Measurements from ENCODE around the gene THADA.

THADA gene

DNA sequence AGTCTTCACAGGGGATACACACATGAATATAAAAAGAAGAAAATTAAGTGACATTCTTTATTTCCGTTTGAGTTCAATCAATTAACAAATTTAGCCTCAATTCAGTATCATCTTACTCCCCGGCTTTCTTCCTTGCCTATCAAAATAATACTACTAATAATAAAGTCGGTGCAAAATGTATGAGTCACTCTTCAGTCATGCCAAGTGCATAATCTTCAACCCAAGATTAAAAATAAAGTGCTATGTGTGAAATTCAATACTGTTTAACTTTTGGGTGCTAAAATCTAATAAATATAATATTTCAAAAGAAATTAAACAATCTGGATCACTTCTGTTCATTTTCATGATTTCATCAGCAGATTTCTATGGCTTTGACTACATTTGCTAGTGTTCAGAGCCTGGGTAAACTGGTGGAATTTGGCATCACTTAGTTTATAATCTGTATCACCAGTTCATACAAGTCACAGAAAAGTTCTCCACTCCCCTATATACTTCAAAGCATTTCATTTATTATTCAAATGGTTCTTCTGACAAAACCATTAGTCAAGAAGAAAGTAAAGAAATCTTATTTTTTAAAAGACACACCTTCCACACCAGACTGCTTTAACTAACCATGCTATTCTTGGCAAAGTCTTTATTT, 183.6 kb downstream of the THADA start:
- H3K36me3 ChIP-seq (ENCODE audit: control insufficient read depth, insufficient read depth, low read length) = no peaks in the 10 kb centered on the region
- no peak overlapping the region for H3K9ac ChIP-seq (ENCODE audit: low read length)
- H3K4me1 ChIP-seq (ENCODE audit: control insufficient read depth, insufficient read depth, low read length) = peaks cover 5% of the 10 kb centered on the region; the same call in 1 of the 2 replicates
- no peak overlapping the region for H3K4me3 ChIP-seq (ENCODE audit: low read depth, low read length)
- no peaks in the 10 kb centered on the region for H3K27me3 ChIP-seq (ENCODE audit: control insufficient read depth, insufficient read depth, low read length)
- H3K27ac ChIP-seq (ENCODE audit: low read depth, low read length) = no peak overlapping the region
- no peaks in the 10 kb centered on the region for H3K9me3 ChIP-seq (ENCODE audit: control insufficient read depth, insufficient read depth, low read depth, low read length)

DNA sequence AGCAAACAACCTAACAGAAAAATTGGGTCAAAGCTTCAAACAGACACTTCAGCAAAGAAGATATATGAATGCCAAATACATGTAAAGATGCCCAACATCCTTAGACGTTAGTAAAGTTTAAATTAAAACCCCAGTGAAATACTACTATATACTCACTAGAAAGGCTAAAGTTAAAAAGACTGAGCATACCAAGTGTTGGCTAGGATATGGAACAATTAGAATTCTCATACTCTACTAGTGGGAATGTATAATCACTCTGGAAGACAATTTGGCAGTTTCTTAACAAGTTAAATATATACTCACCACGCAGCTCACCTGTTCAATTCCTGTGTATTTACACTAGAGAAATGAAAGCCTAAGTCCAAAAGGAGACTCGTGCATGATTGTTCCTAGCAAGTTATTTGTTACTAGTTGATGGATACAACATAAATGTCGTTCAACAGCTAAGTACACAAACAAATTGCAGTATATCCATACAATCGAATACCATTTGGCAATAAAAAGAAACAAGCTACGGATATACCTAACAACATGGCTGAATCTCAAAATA, 185.7 kb downstream of the THADA start:
- Histone ChIP-seq H3K9ac (ENCODE audit: low read length) (no peak overlapping the region), H3K9me3 (ENCODE audit: control insufficient read depth, insufficient read depth, low read depth, low read length) (no peaks in the 10 kb centered on the region), H3K4me1 (ENCODE audit: control insufficient read depth, insufficient read depth, low read length) (no peaks in the 10 kb centered on the region), H3K27me3 (ENCODE audit: control insufficient read depth, insufficient read depth, low read length) (no peaks in the 10 kb centered on the region), H3K27ac (ENCODE audit: low read depth, low read length) (no peak overlapping the region), H3K4me3 (ENCODE audit: low read depth, low read length) (no peak overlapping the region), H3K36me3 (ENCODE audit: control insufficient read depth, insufficient read depth, low read length) (no peaks in the 10 kb centered on the region)

DNA sequence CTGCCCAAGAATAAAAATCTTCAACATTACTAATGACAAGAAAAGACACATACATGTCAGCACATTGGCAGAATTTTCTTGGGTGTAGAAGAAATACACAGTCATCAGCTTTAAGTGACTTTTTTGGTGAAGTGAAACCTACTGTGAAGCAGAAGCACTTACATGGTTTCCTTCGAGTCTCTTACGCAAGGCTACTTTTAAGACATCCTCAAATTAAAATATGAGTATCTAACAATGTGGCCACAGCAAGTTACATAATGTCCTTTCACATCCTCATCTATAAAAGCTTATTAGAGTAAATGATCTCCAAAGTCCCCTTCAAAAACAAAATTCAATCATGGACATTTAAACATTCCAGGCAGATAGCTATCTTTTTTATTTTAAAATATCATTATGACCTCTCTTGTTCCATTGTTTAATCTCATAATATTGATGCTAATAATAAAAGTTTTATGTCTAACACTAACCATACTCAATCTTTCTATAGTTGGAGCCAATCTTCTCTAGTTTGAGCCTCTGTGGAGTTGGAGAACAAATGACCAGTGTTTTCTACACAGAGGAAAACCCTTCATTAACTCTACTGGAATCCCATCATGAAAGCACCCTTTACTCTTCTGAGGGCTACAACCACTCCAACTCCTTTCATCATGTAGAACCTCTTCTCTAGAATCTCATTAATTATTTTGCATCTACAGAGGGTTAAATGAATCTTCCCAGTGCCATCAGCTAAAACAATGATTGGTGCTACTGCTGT, 187.3 kb downstream of the THADA start:
- Histone ChIP-seq H3K27me3 (ENCODE audit: control insufficient read depth, insufficient read depth, low read length) (no peaks in the 10 kb centered on the region), H3K4me1 (ENCODE audit: control insufficient read depth, insufficient read depth, low read length) (peaks cover 2% of the 10 kb centered on the region; the same call in 1 of the 2 replicates), H3K27ac (ENCODE audit: low read depth, low read length) (no peak overlapping the region), H3K36me3 (ENCODE audit: control insufficient read depth, insufficient read depth, low read length) (no peaks in the 10 kb centered on the region), H3K9ac (ENCODE audit: low read length) (no peak overlapping the region), H3K9me3 (ENCODE audit: control insufficient read depth, insufficient read depth, low read depth, low read length) (no peaks in the 10 kb centered on the region), H3K4me3 (ENCODE audit: low read depth, low read length) (no peak overlapping the region)

DNA sequence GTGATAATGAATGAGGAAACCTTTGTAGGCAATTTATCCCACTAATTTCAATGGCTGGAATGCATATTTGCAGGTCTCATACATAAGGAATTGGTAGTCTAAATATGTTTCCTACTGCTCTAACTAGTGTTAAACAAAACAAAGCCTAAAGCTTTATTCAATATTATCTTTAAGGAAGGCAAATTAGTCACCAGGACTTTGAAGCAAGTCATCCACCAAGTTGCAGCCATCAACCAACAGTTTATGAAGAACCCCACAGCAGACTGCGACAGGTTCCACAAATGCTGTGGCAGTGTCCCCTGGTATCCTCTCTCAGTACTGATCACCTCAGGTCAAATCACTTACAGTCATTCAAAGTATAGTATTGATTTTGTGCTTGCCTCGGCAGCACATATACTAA, 187.9 kb downstream of the THADA start:
- H3K27me3 ChIP-seq (ENCODE audit: control insufficient read depth, insufficient read depth, low read length) = no peaks in the 10 kb centered on the region
- H3K9me3 ChIP-seq (ENCODE audit: control insufficient read depth, insufficient read depth, low read depth, low read length) = no peaks in the 10 kb centered on the region
- no peak overlapping the region for H3K9ac ChIP-seq (ENCODE audit: low read length)
- H3K36me3 ChIP-seq (ENCODE audit: control insufficient read depth, insufficient read depth, low read length) = no peaks in the 10 kb centered on the region
- H3K4me1 ChIP-seq (ENCODE audit: control insufficient read depth, insufficient read depth, low read length) = peaks cover 8% of the 10 kb centered on the region
- no peak overlapping the region for H3K4me3 ChIP-seq (ENCODE audit: low read depth, low read length)
- no peak overlapping the region for H3K27ac ChIP-seq (ENCODE audit: low read depth, low read length)

DNA sequence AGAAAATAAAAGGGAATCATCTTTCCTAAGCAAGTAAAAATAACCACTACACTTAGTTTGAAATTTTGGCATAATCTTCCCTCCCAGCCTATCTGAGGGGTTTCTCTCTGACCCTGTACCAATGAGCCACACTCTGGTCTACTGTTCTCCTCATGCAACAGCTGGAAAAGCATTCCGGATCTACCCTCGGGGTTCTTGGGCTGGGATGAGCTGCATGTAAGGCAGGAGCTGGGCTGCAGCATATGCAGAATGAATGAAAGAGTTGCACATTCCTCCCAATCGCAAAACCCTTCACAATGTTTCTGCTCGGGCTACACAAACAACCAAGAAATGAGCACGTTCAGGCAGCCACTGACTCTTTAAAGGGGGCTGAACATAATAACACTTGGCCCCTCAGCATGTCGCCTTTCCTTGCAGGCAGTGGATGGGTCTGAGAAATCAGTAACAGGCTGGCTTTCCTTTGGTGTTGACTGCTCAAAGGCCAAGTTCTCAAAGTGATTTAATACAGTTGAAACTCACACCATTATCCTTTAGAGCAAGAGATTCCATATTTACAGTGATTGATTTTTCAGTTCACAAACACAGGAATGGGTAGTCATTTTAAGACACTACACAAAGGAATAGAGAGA, 189.1 kb downstream of the THADA start:
- Histone ChIP-seq H3K36me3 (ENCODE audit: control insufficient read depth, insufficient read depth, low read length) (no peaks in the 10 kb centered on the region), H3K27ac (ENCODE audit: low read depth, low read length) (no peak overlapping the region), H3K4me3 (ENCODE audit: low read depth, low read length) (no peak overlapping the region), H3K9ac (ENCODE audit: low read length) (no peak overlapping the region), H3K4me1 (ENCODE audit: control insufficient read depth, insufficient read depth, low read length) (peaks cover 13% of the 10 kb centered on the region), H3K27me3 (ENCODE audit: control insufficient read depth, insufficient read depth, low read length) (no peaks in the 10 kb centered on the region), H3K9me3 (ENCODE audit: control insufficient read depth, insufficient read depth, low read depth, low read length) (no peaks in the 10 kb centered on the region)

DNA sequence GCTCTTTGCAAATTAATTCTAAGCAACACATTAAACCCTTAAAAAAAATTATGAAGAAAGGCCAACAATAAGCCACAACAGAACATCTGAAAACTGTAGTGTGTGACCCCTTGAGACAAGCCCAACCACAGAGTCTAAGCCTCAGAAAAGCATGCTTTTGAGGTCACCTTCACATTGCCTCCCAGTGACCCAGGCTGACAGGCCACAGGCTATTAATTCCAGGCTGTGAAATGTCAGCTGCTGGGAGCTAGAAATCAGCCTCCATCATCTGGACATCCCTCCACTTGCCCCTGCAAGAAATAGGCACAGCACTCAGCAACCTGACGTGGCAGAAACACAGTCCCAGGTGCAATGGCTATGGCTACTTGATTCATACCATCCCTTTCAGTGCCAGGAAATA, 190.0 kb downstream of the THADA start:
- no peak overlapping the region for H3K4me3 ChIP-seq (ENCODE audit: low read depth, low read length)
- H3K27me3 ChIP-seq (ENCODE audit: control insufficient read depth, insufficient read depth, low read length) = no peaks in the 10 kb centered on the region
- no peaks in the 10 kb centered on the region for H3K9me3 ChIP-seq (ENCODE audit: control insufficient read depth, insufficient read depth, low read depth, low read length)
- no peak overlapping the region for H3K9ac ChIP-seq (ENCODE audit: low read length)
- H3K36me3 ChIP-seq (ENCODE audit: control insufficient read depth, insufficient read depth, low read length) = no peaks in the 10 kb centered on the region
- no peak overlapping the region for H3K27ac ChIP-seq (ENCODE audit: low read depth, low read length)
- peaks cover 13% of the 10 kb centered on the region for H3K4me1 ChIP-seq (ENCODE audit: control insufficient read depth, insufficient read depth, low read length)

DNA sequence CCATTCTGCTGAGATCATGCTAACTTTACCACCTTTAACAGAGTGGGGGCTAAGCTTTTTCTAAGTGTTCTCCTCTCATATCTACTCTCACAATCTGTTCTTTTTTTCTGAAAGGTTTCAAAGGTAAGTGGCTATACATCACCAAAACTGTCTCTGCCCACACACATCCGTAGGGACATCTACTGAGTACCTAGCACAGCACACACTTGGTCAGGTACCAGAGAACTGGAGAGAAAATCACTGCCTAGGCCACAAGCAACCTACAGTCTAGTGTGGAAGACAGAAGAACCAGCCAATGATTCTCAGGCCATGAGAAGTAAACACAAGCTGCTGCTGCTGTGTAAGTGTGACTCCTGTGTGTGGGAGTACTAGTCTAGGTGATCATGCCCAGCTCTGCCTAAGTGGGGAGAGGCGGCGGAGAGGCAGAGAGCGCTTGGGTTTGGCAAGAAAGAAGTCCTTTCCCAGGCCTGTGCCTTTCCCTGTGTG, 193.3 kb downstream of the THADA start:
- H3K36me3 ChIP-seq (ENCODE audit: control insufficient read depth, insufficient read depth, low read length) = no peaks in the 10 kb centered on the region
- peaks cover 13% of the 10 kb centered on the region for H3K4me1 ChIP-seq (ENCODE audit: control insufficient read depth, insufficient read depth, low read length)
- no peaks in the 10 kb centered on the region for H3K27me3 ChIP-seq (ENCODE audit: control insufficient read depth, insufficient read depth, low read length)
- no peak overlapping the region for H3K27ac ChIP-seq (ENCODE audit: low read depth, low read length)
- H3K9me3 ChIP-seq (ENCODE audit: control insufficient read depth, insufficient read depth, low read depth, low read length) = no peaks in the 10 kb centered on the region
- no peak overlapping the region for H3K9ac ChIP-seq (ENCODE audit: low read length)
- no peak overlapping the region for H3K4me3 ChIP-seq (ENCODE audit: low read depth, low read length)

DNA sequence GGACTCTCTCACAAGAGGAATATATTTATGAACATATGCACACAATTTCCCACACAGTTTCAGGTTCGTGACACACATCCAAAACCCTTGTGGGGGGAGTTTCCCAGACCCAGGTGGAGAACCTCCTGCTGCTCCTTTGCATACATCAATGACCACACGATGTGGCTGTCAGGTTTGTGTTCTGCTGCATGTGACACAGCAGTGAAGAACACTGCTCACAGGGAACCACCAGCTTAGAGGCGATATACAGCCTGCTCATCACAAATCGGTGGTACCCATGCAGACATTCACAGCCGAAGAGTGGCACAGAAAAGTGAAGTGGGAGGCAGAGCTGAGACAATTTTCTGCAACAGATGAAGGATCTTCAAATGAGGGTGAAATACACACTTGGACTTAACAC, 193.8 kb downstream of the THADA start:
- no peak overlapping the region for H3K4me3 ChIP-seq (ENCODE audit: low read depth, low read length)
- H3K27ac ChIP-seq (ENCODE audit: low read depth, low read length) = no peak overlapping the region
- no peak overlapping the region for H3K9ac ChIP-seq (ENCODE audit: low read length)
- H3K36me3 ChIP-seq (ENCODE audit: control insufficient read depth, insufficient read depth, low read length) = no peaks in the 10 kb centered on the region
- H3K27me3 ChIP-seq (ENCODE audit: control insufficient read depth, insufficient read depth, low read length) = no peaks in the 10 kb centered on the region
- peaks cover 13% of the 10 kb centered on the region for H3K4me1 ChIP-seq (ENCODE audit: control insufficient read depth, insufficient read depth, low read length)
- no peaks in the 10 kb centered on the region for H3K9me3 ChIP-seq (ENCODE audit: control insufficient read depth, insufficient read depth, low read depth, low read length)

DNA sequence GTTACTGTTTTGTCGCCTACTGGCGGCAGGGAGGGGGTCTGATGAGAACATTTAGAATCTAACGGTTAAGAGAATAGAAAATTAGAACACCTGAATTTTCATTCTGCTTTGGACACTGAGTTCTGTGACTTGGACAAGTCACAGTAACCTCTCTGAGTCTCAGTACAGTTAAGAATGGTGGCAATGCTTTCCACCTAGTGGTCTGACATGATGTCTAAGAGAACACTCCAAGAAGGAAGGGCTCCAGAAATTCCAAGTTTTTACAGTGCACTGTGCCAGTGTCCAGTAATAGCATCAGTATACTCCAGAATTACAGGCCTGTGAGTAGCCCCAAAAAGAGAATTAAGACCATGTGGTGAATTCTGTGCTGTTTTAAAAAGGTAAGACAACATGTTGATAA, 195.3 kb downstream of the THADA start:
- H3K36me3 ChIP-seq (ENCODE audit: control insufficient read depth, insufficient read depth, low read length) = peaks cover 2% of the 10 kb centered on the region; the same call in 1 of the 2 replicates
- no peaks in the 10 kb centered on the region for H3K27me3 ChIP-seq (ENCODE audit: control insufficient read depth, insufficient read depth, low read length)
- H3K4me3 ChIP-seq (ENCODE audit: low read depth, low read length) = no peak overlapping the region
- H3K27ac ChIP-seq (ENCODE audit: low read depth, low read length) = no peak overlapping the region
- peaks cover 13% of the 10 kb centered on the region for H3K4me1 ChIP-seq (ENCODE audit: control insufficient read depth, insufficient read depth, low read length)
- no peak overlapping the region for H3K9ac ChIP-seq (ENCODE audit: low read length)
- no peaks in the 10 kb centered on the region for H3K9me3 ChIP-seq (ENCODE audit: control insufficient read depth, insufficient read depth, low read depth, low read length)

DNA sequence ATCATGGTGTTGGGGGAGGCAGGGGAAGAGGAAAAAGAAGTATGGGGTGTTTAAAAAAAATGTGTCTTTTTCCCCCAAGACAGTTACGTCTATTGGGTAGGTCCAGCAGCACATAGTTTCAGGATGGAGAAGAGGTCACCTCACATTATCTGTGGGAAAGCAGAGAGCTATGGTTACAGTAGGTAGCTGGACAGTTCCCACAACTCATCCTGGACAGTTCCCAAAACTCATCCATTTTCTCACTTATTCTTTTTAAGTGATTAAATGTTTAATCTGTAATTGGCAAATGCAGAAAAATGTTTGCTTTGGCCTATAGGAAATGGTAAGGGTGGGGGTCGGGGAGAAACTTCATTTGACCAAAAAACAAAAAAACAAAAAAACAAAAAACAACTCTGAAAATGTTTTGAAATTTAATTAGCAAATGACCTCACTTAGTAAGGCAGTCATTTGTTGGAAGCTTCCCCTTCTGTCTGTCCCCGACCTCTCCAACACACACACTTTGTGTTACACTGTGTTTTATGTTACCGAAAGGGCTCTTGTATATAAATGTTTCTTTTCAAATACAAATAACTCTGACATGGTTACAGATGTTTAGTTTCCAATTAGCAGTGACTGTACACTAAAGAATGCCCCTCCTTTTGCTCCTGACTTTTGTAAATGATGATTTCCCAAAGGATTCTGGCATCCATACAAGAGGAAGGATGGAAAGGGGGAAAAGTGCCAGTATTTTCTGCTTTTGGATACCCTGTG, 196.1 kb downstream of the THADA start:
- Histone ChIP-seq H3K27ac (ENCODE audit: low read depth, low read length) (no peak overlapping the region), H3K4me1 (ENCODE audit: control insufficient read depth, insufficient read depth, low read length) (peaks cover 13% of the 10 kb centered on the region), H3K9ac (ENCODE audit: low read length) (no peak overlapping the region), H3K27me3 (ENCODE audit: control insufficient read depth, insufficient read depth, low read length) (no peaks in the 10 kb centered on the region), H3K36me3 (ENCODE audit: control insufficient read depth, insufficient read depth, low read length) (peaks cover 2% of the 10 kb centered on the region; the same call in 1 of the 2 replicates), H3K9me3 (ENCODE audit: control insufficient read depth, insufficient read depth, low read depth, low read length) (no peaks in the 10 kb centered on the region), H3K4me3 (ENCODE audit: low read depth, low read length) (no peak overlapping the region)
